ENCODE measurements around the gene PDGFRA.
"Not testable (repeated sequence)": the region's sequence is repeated elsewhere in the genome, so short reads cannot be mapped to it uniquely, and the experiment has no call there.

Gene PDGFRA

GRCh38 chr4:54320826-54321685 is 92.0 kb downstream of the PDGFRA start:
- DNase-seq, result no peak

- peak; percentile 63 for DNase-seq
Measured at GRCh38 chr4:54322818-54323417, 93.8 kb downstream of the PDGFRA start.

- no peak for DNase-seq
Measured at GRCh38 chr4:54330896-54331295, 101.8 kb downstream of the PDGFRA start.

- DNase-seq, result no peak
Measured at GRCh38 chr4:54332542-54332941, 103.4 kb downstream of the PDGFRA start.

DNA sequence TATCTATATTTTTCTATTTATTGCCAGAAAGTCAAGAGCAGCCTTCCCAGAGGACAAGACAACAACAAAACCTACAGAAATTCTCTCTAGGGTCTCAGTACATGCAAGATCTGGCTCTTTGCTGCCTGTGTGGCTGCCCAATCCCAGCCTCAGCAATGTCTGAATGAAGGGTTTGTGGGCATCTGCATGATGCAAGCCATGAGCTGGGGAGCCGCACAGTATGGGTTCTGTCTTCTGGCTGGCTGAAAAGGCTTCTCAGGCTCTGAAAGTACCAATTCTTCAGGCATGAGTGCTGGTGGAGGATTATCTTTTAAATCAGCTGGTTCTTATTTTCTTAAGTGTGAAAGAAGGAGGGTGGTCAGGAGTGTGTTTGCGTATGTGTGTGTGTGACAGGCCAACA is 104.6 kb downstream of the PDGFRA start:
- DNase-seq, result no peak

DNA sequence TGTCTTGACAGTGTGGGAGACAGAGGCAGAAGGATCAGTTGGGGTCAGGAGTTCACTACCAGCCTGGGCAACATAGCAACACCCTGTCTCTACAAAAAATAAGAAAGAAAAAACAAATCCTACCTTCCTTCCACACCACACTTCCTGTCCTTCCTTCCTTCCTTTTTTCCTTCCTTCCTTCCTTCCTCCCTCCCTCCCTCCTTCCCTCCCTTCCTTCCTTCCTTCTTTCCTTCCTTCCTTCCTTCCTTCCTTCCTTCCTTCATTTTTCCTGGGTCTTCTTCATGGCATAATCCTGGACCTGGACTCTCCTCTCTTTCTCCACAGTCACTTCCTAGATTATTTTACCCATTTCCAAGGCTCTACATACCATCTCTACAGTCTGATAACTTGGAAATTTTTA is 105.7 kb downstream of the PDGFRA start:
- not testable (repeated sequence) for DNase-seq

DNA sequence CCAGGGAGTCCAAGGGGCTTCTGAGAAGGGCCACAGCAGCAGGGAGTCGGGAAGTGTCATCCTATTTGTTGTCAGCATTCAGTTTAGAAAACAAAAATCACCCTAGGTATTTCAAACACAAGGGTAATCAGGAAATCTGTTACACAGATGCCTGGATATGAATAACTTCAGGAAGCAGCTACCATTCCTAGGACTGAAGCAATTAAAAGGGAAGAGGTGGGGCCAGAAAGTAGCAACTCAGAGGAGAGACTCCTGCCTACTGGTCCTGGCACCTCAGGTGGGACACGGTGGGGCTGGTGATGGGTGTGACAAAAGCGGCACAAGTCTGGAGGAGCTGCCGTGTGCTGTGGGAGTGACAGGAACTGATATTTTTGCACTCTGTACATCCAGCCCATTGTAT is 107.9 kb downstream of the PDGFRA start:
- DNase-seq, result no peak

DNA sequence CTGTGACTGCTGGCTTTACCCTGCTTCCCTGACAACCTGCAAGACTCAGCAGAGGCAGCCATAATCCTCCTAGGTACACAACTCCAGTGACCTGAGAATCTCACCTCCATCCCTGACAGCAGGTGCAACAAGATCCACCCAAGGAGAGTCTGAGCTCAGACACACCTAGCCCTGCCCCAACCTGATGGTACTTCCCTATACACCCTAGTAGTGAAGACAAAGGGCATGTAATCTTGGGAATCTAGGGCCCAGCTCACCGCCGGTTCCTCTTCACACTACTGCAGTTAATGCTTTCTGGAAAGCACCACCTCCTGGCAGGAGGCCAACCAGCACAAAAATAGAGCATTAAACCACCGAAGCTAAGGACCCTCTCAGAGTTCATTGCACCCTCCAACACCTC is 113.0 kb downstream of the PDGFRA start:
- not testable (repeated sequence) for DNase-seq

Measured in EL (cell line).